Upper lobe of left lung (tissue), 6 donors: ENCODE results near the gene LONP1. TPM values are rescaled to one million over a fixed set of nuclear protein-coding genes. Genes with fewer than 3 reads are reported as not detected.

Experiments used
- ATAC-seq, 2 donors: fragments of 200-7000 bp; cut with Tn5 transposase; one replicate each; pipeline ENCODE4 v1.9.1; 2022; ENCODE audit warnings: mild to moderate bottlenecking in 2 of 2, moderate library complexity in 2 of 2; ENCODE audit not compliant: low FRiP score in 2 of 2
- DNase-seq, 2 donors: peaks; one replicate each; pipeline ENCODE4 v3.0.0-alpha.2; 2019 to 2020
- H3K27ac ChIP-seq, 4 donors: fragments of 200-600 bp; sonication (generic); one replicate each; pipeline ENCODE4 v1.5.1; 2016 to 2019
- H3K27me3 ChIP-seq, 4 donors: fragments of 200-600 bp; sonication (generic); one replicate each; pipeline ENCODE4 v1.5.1; 2017 to 2019
- H3K36me3 ChIP-seq, 4 donors: fragments of 200-600 bp; sonication (generic); one replicate each; pipeline ENCODE4 v1.5.1; 2016 to 2019
- H3K4me1 ChIP-seq, 4 donors: fragments of 200-600 bp; sonication (generic); one replicate each; pipeline ENCODE4 v1.5.1; 2018 to 2019
- H3K4me3 ChIP-seq, 4 donors: fragments of 200-600 bp; sonication (generic); one replicate each; pipeline ENCODE4 v1.5.1; 2017 to 2019; ENCODE audit warnings: mild to moderate bottlenecking in 2 of 4, moderate library complexity in 1 of 4
- H3K9me3 ChIP-seq, 4 donors: fragments of 200-600 bp; sonication (generic); one replicate each; pipeline ENCODE4 v1.5.1; 2018 to 2019
- CTCF ChIP-seq, 6 experiments: fragments of 450-650 bp in 4 of 6; fragments of 200-600 bp in 2 of 6; sonication (generic) in 2 of 6; IDR thresholded peaks; one replicate each; pipeline ENCODE4 v1.5.1; 2016 to 2019; ENCODE audit warnings: antibody characterized with exemption in 6 of 6
- EP300 ChIP-seq, 4 donors: sonication (generic); formaldehyde crosslinking; IDR thresholded peaks; one replicate each; pipeline ENCODE4 v1.5.1; 2017; ENCODE audit warnings: antibody characterized with exemption in 4 of 4, control low read depth in 2 of 4
- POLR2A ChIP-seq, 4 donors: fragments of 450-650 bp; IDR thresholded peaks; one replicate each; pipeline ENCODE4 v1.5.1; 2016 to 2017; ENCODE audit warnings: antibody characterized with exemption in 4 of 4, mild to moderate bottlenecking in 2 of 4
- POLR2AphosphoS5 ChIP-seq, 2 donors: sonication (generic); formaldehyde crosslinking; IDR thresholded peaks; one replicate each; pipeline ENCODE4 v1.5.1; 2017; ENCODE audit warnings: antibody characterized with exemption in 2 of 2
- WGBS, 2 donors: methylation state at CpG; one replicate each; pipeline ENCODE4 v1.1.5; 2017 to 2018; 5-methylcytosine and 5-hydroxymethylcytosine counted together
- total RNA-seq, 6 donors: library from RNA; depleted of rRNA in 4 of 6; stranded (reverse); fragments of >200 nt in 4 of 6; gene quantifications; one replicate each; pipeline versions ENCODE4 v1.1.0 to v1.2.1, GENCODE V29; 2016 to 2021
- donor health status: DM: no; HTN: no; CAD: no; lungs with moderate emphysema.
- donor health status: DM: no; HTN: yes; CAD: no; lungs with severe emphysema.

LONP1 gene
- total RNA-seq, 6 donors from 2014 or later = 79.7 to 141 (median 89.4) TPM

GRCh38 chr19:5695649-5696195, 24.2 kb downstream of the LONP1 start:
- H3K9me3 ChIP-seq = no peaks in the 10 kb centered on the region
- no peak overlapping the region for H3K27ac ChIP-seq
- peaks cover 23 to 92% (median 80%) of the 10 kb centered on the region in 4 donors for H3K36me3 ChIP-seq
- H3K27me3 ChIP-seq = no peaks in the 10 kb centered on the region
- ATAC-seq = no peak
- H3K4me3 ChIP-seq = no peak overlapping the region
- peaks cover 8 to 17% (median 16%) of the 10 kb centered on the region in 4 donors for H3K4me1 ChIP-seq
- peak in 1 of 2 donors; percentile 51 for DNase-seq
- no peak for TF ChIP-seq EP300 (IDR thresholded peaks at IDR 0.05)
- no peak for TF ChIP-seq POLR2A (IDR thresholded peaks at IDR 0.05)
- no peak for TF ChIP-seq POLR2AphosphoS5 (IDR thresholded peaks at IDR 0.05)
- no peak for TF ChIP-seq CTCF (IDR thresholded peaks at IDR 0.05)
- WGBS, 2 donors = 91 to 93% methylated on average over 12 to 28 of the region's 28 CpGs

DNA sequence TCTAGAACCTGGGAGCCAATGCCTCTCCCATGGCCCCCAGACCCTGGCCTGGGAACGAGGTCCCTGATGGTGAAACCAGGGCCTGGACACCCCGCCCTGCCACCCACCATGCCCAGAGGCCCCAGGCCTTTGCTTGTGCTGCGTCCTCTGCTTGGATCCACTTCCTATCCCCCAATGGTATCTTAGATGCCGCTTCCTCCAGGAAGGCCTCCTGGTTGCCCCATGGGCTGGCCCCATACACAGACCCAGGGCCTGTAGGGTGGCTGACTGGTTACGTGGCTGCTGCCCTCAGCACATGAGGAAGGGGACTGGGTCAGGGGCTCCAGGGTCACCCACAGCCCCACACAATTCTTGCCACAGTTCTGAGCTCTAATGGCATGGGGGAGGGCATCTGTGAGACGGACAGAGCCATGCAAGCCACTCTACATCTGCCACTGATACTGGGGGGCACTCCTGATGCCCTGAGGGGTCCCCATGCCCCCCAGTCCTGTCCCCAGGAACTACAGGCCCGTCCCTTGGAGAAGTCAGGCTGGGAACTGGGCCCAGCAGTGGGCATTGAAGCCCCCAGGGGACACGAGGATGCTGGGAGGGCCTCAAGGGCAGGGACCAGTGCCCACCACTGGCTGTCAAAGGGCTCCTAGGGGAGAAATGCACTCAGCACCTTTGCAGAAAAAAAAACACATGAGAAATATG, 24.8 kb downstream of the LONP1 start:
- no peak overlapping the region for H3K27ac ChIP-seq
- peaks cover 8 to 19% (median 16%) of the 10 kb centered on the region in 4 donors for H3K4me1 ChIP-seq
- ATAC-seq (no peak), DNase-seq (no peak)
- peaks cover 23 to 86% (median 74%) of the 10 kb centered on the region in 4 donors for H3K36me3 ChIP-seq
- H3K9me3 ChIP-seq = no peaks in the 10 kb centered on the region
- TF ChIP-seq CTCF (IDR thresholded peaks at IDR 0.05) (no peak), POLR2AphosphoS5 (IDR thresholded peaks at IDR 0.05) (no peak), POLR2A (IDR thresholded peaks at IDR 0.05) (no peak), EP300 (IDR thresholded peaks at IDR 0.05) (no peak)
- no peaks in the 10 kb centered on the region for H3K27me3 ChIP-seq
- 88% methylated on average over 3 to 8 of the region's 8 CpGs for WGBS, 2 donors
- H3K4me3 ChIP-seq = no peak overlapping the region

DNA sequence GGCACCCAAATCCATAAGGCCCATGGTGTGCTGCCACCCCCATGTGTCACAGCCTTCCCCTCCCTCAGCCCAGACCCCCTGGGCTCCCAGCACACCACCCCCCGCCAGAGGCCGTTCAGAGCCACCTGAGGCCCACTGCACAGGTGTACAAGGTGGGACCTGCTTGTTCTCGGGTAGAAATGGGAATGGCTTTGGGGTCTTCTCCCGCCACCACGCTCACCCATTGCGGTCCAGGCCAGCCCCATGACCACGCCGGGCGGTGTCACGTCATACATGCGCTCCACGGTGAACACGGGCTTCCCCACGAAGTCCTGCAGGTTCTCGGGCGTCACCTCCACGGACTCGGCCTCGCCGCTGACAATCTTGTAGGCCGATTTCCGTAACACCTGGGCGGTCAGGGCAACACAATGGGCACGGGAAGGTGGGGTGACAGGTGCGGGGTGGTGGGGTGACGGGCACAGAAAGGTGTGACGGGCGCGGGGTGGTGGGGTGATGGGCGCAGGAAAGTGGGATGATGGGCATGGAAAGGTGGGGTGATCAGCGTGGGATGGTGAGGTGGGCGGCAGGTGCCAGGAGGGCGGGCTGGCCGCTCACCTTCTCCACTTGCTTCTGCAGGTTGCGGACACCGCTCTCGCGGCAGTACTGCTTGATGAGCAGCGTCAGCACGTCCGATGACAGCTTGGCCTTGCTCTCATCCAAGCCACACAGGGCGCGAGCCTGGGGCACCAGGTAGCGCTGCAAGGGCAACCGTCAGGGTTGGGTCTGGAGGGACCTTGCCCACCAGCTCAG, 25.6 kb downstream of the LONP1 start:
- Histone ChIP-seq H3K4me3 (no peak overlapping the region), H3K27me3 (no peaks in the 10 kb centered on the region), H3K9me3 (no peaks in the 10 kb centered on the region), H3K4me1 (peaks cover 11 to 25% (median 18%) of the 10 kb centered on the region in 4 donors), H3K36me3 (peaks cover 23 to 78% (median 71%) of the 10 kb centered on the region in 4 donors), H3K27ac (no peak overlapping the region)
- TF ChIP-seq POLR2A (IDR thresholded peaks at IDR 0.05) = no peak
- TF ChIP-seq CTCF (IDR thresholded peaks at IDR 0.05) = no peak
- TF ChIP-seq POLR2AphosphoS5 (IDR thresholded peaks at IDR 0.05) = no peak
- TF ChIP-seq EP300 (IDR thresholded peaks at IDR 0.05) = no peak
- ATAC-seq (no peak), DNase-seq (peak in 1 of 2 donors; percentile 77)
- WGBS, 2 donors = 92 to 94% methylated on average over 37 to 41 of the region's 45 CpGs

- H3K27me3 ChIP-seq = no peaks in the 10 kb centered on the region
- no peak overlapping the region for H3K27ac ChIP-seq
- DNase-seq = peak in 1 of 2 donors; percentile 84
- 90 to 91% methylated on average over 33 of the region's 39 CpGs for WGBS, 2 donors
- H3K4me1 ChIP-seq = peaks cover 11 to 25% (median 18%) of the 10 kb centered on the region in 4 donors
- no peak for ATAC-seq
- no peak overlapping the region for H3K4me3 ChIP-seq
- TF ChIP-seq POLR2AphosphoS5 (IDR thresholded peaks at IDR 0.05) (no peak), POLR2A (IDR thresholded peaks at IDR 0.05) (no peak), CTCF (IDR thresholded peaks at IDR 0.05) (no peak), EP300 (IDR thresholded peaks at IDR 0.05) (no peak)
- H3K36me3 ChIP-seq = peaks cover 16 to 70% (median 62%) of the 10 kb centered on the region in 4 donors
- no peaks in the 10 kb centered on the region for H3K9me3 ChIP-seq
Measured at GRCh38 chr19:5693195-5694166, 26.5 kb downstream of the LONP1 start.
